Fibroblast of mammary gland (primary cell): ENCODE measurements around the gene ERC1.

Experiments
- DNase-seq: peaks from one replicate; pipeline ENCODE4 v3.0.0-alpha.2; 2010; ENCODE audit warnings: low read depth
- H3K4me3 ChIP-seq: 2 replicates; pipeline ENCODE4 v1.5.1; 2011; ENCODE audit warnings: low read depth, mild to moderate bottlenecking, low read length, moderate library complexity; ENCODE audit not compliant: control insufficient read depth
- CTCF ChIP-seq: conservative IDR thresholded peaks from 2 replicates; pipeline ENCODE4 v1.5.1; 2011; ENCODE audit warnings: low read depth, low read length, inconsistent platforms; ENCODE audit not compliant: control insufficient read depth, insufficient read depth

The ERC1 gene

GRCh38 chr12:1418144-1418543, 427.1 kb downstream of the ERC1 start:
- H3K4me3 ChIP-seq: no peak overlapping the region
- DNase-seq: no peak
- TF ChIP-seq CTCF: no peak

- no peak for DNase-seq
- H3K4me3 ChIP-seq: no peak overlapping the region
- no peak for TF ChIP-seq CTCF
These were observed 428.9 kb downstream of the ERC1 start for GRCh38 chr12:1419849-1420371.

- no peak for TF ChIP-seq CTCF
- no peak for DNase-seq
- H3K4me3 ChIP-seq: no peak overlapping the region
These were observed 430.2 kb downstream of the ERC1 start for GRCh38 chr12:1421091-1421846.

GRCh38 chr12:1422604-1423315, 431.7 kb downstream of the ERC1 start:
- H3K4me3 ChIP-seq: no peak overlapping the region
- no peak for TF ChIP-seq CTCF
- DNase-seq: no peak

GRCh38 chr12:1424674-1425395, 433.8 kb downstream of the ERC1 start:
- no peak overlapping the region for H3K4me3 ChIP-seq
- TF ChIP-seq CTCF: no peak
- no peak for DNase-seq

GRCh38 chr12:1425396-1425729, 434.3 kb downstream of the ERC1 start:
- DNase-seq: no peak
- no peak for TF ChIP-seq CTCF
- H3K4me3 ChIP-seq: no peak overlapping the region
